HG03378 (cell line): Measurements from ENCODE around the gene COL15A1.
A peak's percentile ranks its signal among the peaks of the same experiment; 100 is the strongest.

Experiments
- ATAC-seq: cut with Tn5 transposase; IDR thresholded peaks from one replicate; pipeline ENCODE4 v1.9.1; 2021; ENCODE audit warnings: mild to moderate bottlenecking, moderate library complexity; ENCODE audit not compliant: unreplicated experiment

COL15A1 gene

DNA sequence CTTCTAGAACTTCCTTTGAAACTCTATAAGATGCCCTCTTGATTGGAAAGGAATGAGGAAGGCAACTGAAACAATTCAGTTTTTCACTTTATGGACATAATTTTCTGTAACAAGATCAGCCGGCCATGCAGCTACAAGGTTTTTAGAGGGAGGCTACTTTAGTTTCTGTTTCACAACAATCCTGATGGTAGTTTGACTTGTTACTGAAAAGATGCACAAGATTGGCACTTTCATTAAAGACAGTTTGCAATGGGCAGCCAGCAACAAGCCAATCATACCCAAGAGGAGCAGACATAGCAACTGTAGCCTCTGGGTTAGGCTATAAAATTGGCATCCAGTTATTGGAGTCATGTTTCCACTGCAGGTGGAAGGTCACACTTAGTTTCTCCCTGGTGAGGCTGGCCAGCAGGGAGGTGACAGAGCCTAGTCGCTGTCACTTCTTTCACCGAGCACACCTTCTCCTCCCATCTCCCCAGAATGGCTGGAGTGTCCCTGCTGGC, 87.0 kb downstream of the COL15A1 start:
- no peak for ATAC-seq

- ATAC-seq: no peak
Observed at GRCh38 chr9:99031319-99031718, 87.6 kb downstream of the COL15A1 start.

DNA sequence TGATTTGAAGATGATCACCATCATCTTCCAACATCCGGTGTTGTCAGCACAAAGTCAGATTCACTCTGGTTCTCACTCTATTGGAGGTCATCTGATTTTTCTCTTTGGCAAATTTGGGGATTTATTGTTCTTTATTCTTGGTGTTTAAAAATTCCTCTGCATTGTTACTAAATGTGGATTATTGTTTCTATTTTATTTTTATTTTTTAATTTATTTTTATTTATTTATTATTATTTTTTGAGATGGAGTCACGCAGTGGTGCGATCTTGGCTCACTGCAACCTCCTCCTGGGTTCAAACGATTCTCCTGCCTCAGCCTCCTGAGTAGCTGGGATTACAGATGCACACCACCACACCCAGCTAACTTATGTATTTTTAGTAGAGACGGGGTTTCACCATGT, 88.3 kb downstream of the COL15A1 start:
- ATAC-seq: no peak

DNA sequence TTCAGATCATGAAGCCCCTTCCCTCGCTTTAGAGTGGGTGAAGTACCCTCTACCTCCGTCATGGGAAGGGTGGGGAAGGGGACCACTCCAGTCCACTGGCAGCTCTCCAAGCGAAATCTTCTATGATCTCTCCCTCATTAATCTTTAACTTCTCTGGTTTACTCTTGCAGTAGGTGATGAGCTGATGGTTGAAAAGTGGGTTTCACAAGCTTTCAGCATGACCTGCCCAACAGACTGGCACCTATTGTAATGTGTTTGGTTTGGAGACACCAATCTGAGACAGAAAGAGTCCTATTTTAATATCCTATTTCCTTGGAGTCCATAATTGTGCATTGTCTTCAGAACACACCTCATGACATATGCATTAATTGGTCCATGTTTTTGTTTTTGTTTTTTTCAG, 90.4 kb downstream of the COL15A1 start:
- no peak for ATAC-seq

GRCh38 chr9:99035313-99035712, 91.6 kb downstream of the COL15A1 start:
- ATAC-seq: no peak

DNA sequence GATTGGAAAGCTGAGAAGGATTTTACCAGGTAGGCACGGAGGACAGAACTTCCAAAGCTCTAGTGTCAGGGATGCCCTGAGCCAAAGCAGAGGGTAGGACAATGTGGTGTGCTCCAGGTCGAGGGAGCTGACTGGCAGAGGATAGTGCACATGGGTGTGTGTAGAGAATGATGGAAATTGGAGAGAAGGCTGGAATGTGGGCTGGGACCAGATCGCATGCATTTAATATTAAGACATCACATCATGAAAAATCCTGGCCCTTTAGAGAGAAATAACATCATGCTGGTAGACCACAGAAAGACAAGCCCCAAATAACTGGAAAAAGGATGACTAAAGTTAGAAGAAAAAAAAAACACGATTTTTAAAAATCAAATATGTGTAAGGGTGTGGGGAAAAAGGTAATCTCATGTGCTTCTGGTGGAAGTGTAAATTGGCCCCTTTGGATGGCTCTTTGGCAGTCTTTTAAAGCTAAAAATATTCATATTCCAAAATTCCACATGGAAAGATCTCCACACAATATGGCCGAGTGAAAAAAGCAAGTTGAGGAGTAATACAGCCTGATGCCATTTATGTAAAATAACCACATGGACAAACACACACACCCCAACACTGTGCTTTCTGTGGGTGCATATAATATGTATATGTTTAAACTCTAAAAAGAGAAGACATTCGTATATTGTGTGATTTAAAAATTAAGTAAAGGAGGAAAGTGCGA, 94.2 kb downstream of the COL15A1 start:
- no peak for ATAC-seq

DNA sequence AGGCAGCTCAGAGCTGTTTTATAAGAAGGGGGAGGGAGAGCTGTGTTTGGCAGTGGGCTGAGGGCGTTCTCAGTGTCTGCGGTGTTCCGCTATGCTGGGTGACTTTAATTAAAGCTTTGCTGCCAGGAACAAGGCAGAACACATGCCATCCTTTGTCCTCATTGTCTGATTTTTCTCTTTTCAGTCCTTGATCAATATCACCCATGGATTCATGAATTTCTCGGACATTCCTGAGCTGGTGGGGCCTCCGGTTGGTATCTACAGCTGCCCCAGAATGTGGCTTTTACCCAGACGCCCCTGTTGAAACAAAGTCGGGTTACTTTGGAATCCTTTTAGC, 94.7 kb downstream of the COL15A1 start:
- ATAC-seq: no peak

- ATAC-seq: peak; percentile 70
Observed at GRCh38 chr9:99039505-99040182, 95.9 kb downstream of the COL15A1 start.

GRCh38 chr9:99040251-99040900, 96.7 kb downstream of the COL15A1 start:
- ATAC-seq: no peak

- no peak for ATAC-seq
Observed at GRCh38 chr9:99040911-99041582, 97.3 kb downstream of the COL15A1 start.

DNA sequence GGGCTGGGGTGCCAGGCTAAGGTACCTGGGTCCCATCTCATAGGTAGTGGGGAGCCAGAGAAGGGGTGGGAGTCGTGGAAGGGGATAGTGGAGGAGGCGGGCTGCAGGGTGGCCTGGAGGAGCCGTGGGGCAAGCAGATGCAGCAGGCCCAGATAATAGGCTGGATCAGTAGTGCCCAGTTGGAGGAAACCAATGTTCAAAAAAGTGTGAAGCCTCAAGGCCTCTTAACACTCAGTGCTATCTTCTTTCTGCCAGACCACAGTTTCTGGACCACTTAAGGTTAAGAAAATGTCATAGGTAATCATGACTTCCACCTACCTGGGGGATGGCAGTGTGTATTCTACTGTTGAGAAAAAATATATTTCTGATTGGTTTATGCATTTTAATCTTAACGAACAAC, 97.9 kb downstream of the COL15A1 start:
- ATAC-seq: no peak

- no peak for ATAC-seq
Observed at GRCh38 chr9:99042620-99043019, 98.9 kb downstream of the COL15A1 start.

GRCh38 chr9:99044827-99045226, 101.1 kb downstream of the COL15A1 start:
- no peak for ATAC-seq

DNA sequence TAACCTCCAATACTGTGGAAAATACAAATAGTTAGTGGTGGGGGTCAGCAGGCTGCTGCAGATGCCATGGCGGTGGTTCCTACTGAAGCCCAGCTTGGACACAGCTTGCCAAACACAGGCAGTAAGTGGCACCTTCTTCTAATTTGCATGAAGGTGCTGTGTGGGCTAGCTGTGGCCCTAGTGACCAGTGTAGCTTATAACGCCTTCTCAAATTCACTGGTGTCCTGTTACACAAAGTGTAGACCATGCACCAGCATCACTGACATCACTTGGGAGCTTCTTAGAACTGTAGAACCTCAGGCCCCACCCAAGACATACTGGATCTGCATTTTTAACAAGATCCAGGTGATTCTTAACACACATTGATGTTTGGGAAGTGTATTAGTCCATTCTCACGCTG, 102.4 kb downstream of the COL15A1 start:
- ATAC-seq: no peak

DNA sequence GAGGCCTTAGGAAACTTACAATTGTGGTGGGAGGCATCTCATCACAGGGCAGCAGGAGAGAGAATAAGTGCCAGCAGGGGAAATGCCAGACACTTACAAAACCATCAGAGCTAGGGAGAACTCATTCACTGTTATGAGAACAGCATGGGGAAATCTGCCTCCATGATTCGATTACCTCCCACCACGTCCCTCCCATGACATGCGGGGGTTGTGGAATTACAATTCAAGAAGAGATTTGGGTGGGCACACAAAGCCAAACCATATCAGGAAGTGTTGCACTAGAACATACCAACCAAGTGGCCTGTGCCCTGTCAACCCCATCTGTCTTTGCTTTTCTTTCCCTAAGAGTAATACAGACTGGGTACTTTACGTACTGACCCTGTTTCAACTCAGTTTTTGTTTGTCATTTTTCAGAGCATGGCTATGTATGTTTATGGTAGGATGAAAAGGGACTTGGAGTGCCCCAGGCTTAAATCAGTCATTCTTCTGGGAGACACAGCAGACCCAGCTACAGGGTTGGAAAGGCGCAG, 102.9 kb downstream of the COL15A1 start:
- no peak for ATAC-seq

DNA sequence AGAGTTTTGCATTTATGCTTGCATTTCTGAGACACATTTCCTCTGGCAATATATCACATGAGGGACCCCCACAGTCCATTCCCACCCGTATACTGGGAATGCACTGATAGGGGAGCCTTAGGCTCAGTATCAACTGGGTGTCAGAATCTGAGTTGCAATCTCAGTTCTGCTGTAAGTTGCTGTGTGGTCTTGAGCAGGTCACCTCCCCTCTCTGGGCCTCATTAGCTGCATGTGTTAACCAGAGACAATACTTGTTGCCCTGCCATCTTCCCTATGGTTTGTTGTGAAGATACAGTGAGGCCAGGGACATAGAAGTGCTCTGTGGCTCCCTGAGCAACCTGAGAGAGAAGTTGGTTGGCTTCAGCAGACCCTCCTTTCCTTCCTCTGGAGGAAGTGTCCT, 105.5 kb downstream of the COL15A1 start:
- no peak for ATAC-seq

- ATAC-seq: no peak
Observed at GRCh38 chr9:99049641-99050040, 105.9 kb downstream of the COL15A1 start.

GRCh38 chr9:99050292-99050911, 106.7 kb downstream of the COL15A1 start:
- no peak for ATAC-seq

GRCh38 chr9:99050924-99051323, 107.2 kb downstream of the COL15A1 start:
- no peak for ATAC-seq

DNA sequence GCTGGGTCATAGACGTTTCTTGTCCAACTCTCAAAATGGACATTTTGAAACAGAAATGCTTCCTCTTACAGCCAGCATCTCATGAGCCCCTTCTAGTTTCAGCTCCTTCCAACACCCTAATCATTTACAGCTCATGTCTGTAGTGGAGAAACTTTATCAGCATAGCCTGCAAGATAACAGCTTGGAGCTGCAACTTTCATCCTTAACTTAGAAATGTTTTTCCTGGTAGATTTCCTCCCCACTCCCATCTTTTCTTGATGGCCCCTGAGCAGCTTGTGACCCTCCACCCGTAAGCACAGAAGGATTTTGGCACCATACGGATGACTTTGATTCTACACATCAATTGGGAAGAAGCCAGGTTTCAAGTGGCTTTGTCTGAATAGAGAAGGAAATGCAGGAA, 107.7 kb downstream of the COL15A1 start:
- ATAC-seq: no peak

DNA sequence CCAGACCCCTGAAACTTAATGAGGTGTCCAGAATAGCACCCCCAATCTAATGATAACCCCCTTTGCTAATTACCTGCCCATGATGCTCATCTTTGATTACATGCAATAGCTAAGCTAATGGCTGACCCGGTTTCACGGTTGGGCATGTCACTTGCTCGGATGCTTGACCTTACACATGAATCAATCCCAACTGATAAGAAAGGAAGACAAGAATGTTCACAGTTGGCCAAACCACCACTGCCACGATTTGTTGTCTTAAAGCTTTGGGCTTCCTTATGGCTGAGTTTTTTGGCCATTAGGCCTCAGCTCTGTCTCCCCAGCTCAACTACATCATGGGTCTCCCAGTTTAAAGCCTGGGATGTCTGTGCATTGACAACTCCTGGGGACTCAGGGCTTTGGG, 108.1 kb downstream of the COL15A1 start:
- no peak for ATAC-seq
